Left lung (tissue), 10 donors: Measurements from ENCODE around the gene CAPSL. TPM values are rescaled to one million over a fixed set of nuclear protein-coding genes. Genes with fewer than 3 reads are reported as not detected.

ENCODE experiments used
- ATAC-seq: fragments of 200-7000 bp; cut with Tn5 transposase; one replicate; pipeline ENCODE4 v1.9.1; 2020; ENCODE audit warnings: moderate library complexity
- DNase-seq, 4 donors: peaks; one replicate each; pipeline ENCODE4 v3.0.0-alpha.2; 2013 to 2020
- H3K27ac ChIP-seq, 2 donors: fragments of 200-600 bp; sonication (generic) in 1 of 2; one replicate each; pipeline versions ENCODE4 v1.5.0 to v1.8.0; 2020 to 2021
- H3K27me3 ChIP-seq, 2 donors: fragments of 200-600 bp; sonication (generic) in 1 of 2; one replicate each; pipeline versions ENCODE4 v1.5.0 to v1.8.0; 2020 to 2021
- H3K36me3 ChIP-seq, 2 donors: fragments of 200-600 bp; sonication (generic) in 1 of 2; one replicate each; pipeline versions ENCODE4 v1.5.0 to v1.8.0; 2020 to 2021
- H3K4me1 ChIP-seq, 2 donors: fragments of 200-600 bp; one replicate each; pipeline ENCODE4 v1.8.0; 2021
- H3K4me3 ChIP-seq, 2 donors: fragments of 200-600 bp; sonication (generic) in 1 of 2; one replicate each; pipeline versions ENCODE4 v1.5.0 to v1.8.0; 2020 to 2021; ENCODE audit warnings: mild to moderate bottlenecking in 1 of 2
- H3K9me3 ChIP-seq, 2 donors: fragments of 200-600 bp; sonication (generic) in 1 of 2; one replicate each; pipeline versions ENCODE4 v1.5.0 to v1.8.0; 2020 to 2021
- CTCF ChIP-seq, 2 donors: fragments of 200-600 bp; sonication (generic) in 1 of 2; IDR thresholded peaks; one replicate each; pipeline versions ENCODE4 v1.5.0 to v1.8.0; 2021; ENCODE audit warnings: antibody characterized with exemption in 2 of 2
- intact Hi-C, 2 donors: fragments of 100-400 bp; cut with DNase I; formaldehyde crosslinking; loops; one replicate each; pipeline versions ENCODE4 v1.11.2 to v1.14.2; 2022
- polyA plus RNA-seq, 6 donors: library from polyadenylated mRNA; unstranded; fragments of 120-200 nt; gene quantifications; one replicate each; pipeline ENCODE4 v1.2.1, GENCODE V29; 2013; ENCODE audit not compliant: insufficient read length in 6 of 6
- total RNA-seq, 2 donors: library from RNA; stranded (reverse); fragmentation: NEBNext Ultra II Directional; extraction: Animal tissue kit (Norgen Biotek cat#: 25700); gene quantifications; one replicate each; pipeline ENCODE4 v1.2.1, GENCODE V29; 2021
- donor health status: DM: no; HTN: yes; CAD: no.
- donor health status: DM: no; HTN: no; CAD: no.

Gene CAPSL
- total and polyA plus RNA-seq, 8 donors = 2.0 to 12.0 (median 6.9) TPM; not detected in 1

GRCh38 chr5:35869685-35870277 is 68.6 kb downstream of the CAPSL start:
- Histone ChIP-seq H3K9me3 (no peaks in the 10 kb centered on the region), H3K36me3 (peaks cover 0 to 65% of the 10 kb centered on the region in 2 donors), H3K27ac (no peak overlapping the region), H3K4me3 (no peak overlapping the region), H3K4me1 (no peaks in the 10 kb centered on the region), H3K27me3 (no peaks in the 10 kb centered on the region)
- ATAC-seq (no peak), DNase-seq (no peak)
- intact Hi-C loops = no loop called here
- no peak for TF ChIP-seq CTCF (IDR thresholded peaks at IDR 0.05)

GRCh38 chr5:35867998-35868397 is 70.4 kb downstream of the CAPSL start:
- H3K4me1 ChIP-seq = peaks cover 0 to 3% of the 10 kb centered on the region in 2 donors
- no peak for TF ChIP-seq CTCF (IDR thresholded peaks at IDR 0.05)
- H3K27me3 ChIP-seq = no peaks in the 10 kb centered on the region
- H3K36me3 ChIP-seq = peaks cover 0 to 63% of the 10 kb centered on the region in 2 donors
- no peak for DNase-seq
- H3K4me3 ChIP-seq = no peak overlapping the region
- no peak for ATAC-seq
- H3K9me3 ChIP-seq = no peaks in the 10 kb centered on the region
- no peak overlapping the region for H3K27ac ChIP-seq
- intact Hi-C loops = no loop called here

- peaks cover 0 to 47% of the 10 kb centered on the region in 2 donors for H3K36me3 ChIP-seq
- TF ChIP-seq CTCF (IDR thresholded peaks at IDR 0.05) = no peak
- no peak overlapping the region for H3K27ac ChIP-seq
- H3K9me3 ChIP-seq = no peaks in the 10 kb centered on the region
- H3K4me1 ChIP-seq = peaks cover 0 to 22% of the 10 kb centered on the region in 2 donors
- H3K4me3 ChIP-seq = no peak overlapping the region
- intact Hi-C loops = no loop called here
- no peaks in the 10 kb centered on the region for H3K27me3 ChIP-seq
- ATAC-seq (no peak), DNase-seq (peak in 1 of 4 donors; percentile 28)
These were observed 75.3 kb downstream of the CAPSL start for GRCh38 chr5:35863159-35863558.

GRCh38 chr5:35862126-35862525 is 76.3 kb downstream of the CAPSL start:
- peak overlapping the region in 1 of 2 donors; percentile 46 for H3K4me3 ChIP-seq
- intact Hi-C loops = no loop called here
- ATAC-seq (no peak), DNase-seq (no peak)
- peak overlapping the region in 1 of 2 donors; percentile 19 for H3K27ac ChIP-seq
- no peaks in the 10 kb centered on the region for H3K9me3 ChIP-seq
- peaks cover 0 to 22% of the 10 kb centered on the region in 2 donors for H3K4me1 ChIP-seq
- TF ChIP-seq CTCF (IDR thresholded peaks at IDR 0.05) = no peak
- peaks cover 0 to 38% of the 10 kb centered on the region in 2 donors for H3K36me3 ChIP-seq
- no peaks in the 10 kb centered on the region for H3K27me3 ChIP-seq

GRCh38 chr5:35861718-35862117 is 76.7 kb downstream of the CAPSL start:
- peaks cover 0 to 22% of the 10 kb centered on the region in 2 donors for H3K4me1 ChIP-seq
- no peaks in the 10 kb centered on the region for H3K27me3 ChIP-seq
- peaks cover 0 to 38% of the 10 kb centered on the region in 2 donors for H3K36me3 ChIP-seq
- peak overlapping the region in 1 of 2 donors; percentile 19 for H3K27ac ChIP-seq
- DNase-seq (no peak), ATAC-seq (no peak)
- peak overlapping the region in 1 of 2 donors; percentile 46 for H3K4me3 ChIP-seq
- intact Hi-C loops = no loop called here
- H3K9me3 ChIP-seq = no peaks in the 10 kb centered on the region
- TF ChIP-seq CTCF (IDR thresholded peaks at IDR 0.05) = no peak
